GM18519 (cell line): ENCODE data around the gene AHI1.
"Not testable (repeated sequence)": the region's sequence is repeated elsewhere in the genome, so short reads cannot be mapped to it uniquely, and the experiment has no call there.

Experiments
- ATAC-seq: cut with Tn5 transposase; IDR thresholded peaks from one replicate; pipeline ENCODE4 v1.9.1; 2021; ENCODE audit warnings: mild to moderate bottlenecking, moderate library complexity; ENCODE audit not compliant: unreplicated experiment, low FRiP score

Gene AHI1

GRCh38 chr6:135270676-135271536 lies 226.6 kb downstream of the AHI1 start:
- no peak for ATAC-seq

GRCh38 chr6:135269481-135269891 lies 228.1 kb downstream of the AHI1 start:
- ATAC-seq: no peak

GRCh38 chr6:135268740-135269139 lies 228.8 kb downstream of the AHI1 start:
- no peak for ATAC-seq

GRCh38 chr6:135268263-135268662 lies 229.3 kb downstream of the AHI1 start:
- ATAC-seq: no peak

- ATAC-seq: no peak
These were observed 230.5 kb downstream of the AHI1 start for GRCh38 chr6:135267085-135267484.

DNA sequence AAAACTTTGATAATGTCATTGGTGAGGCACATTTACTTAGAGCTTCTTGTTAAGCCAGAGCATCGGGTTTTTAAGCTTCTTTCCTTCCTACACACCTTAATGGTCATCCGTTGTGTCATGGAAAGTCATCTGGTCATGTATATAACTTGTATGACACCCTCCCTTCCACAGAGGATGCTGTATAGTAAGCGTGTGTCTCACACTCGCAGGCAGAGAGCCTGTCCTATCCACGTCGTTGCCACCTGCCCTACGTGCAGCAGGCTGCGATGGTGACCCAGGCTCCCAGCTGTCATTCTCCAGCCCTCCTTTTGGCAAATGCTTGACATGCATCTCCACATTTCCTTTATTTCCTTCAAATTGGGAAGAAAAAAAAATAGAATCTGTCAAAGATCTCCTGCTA lies 230.9 kb downstream of the AHI1 start:
- ATAC-seq: no peak

- peak; percentile 44 for ATAC-seq
These were observed 232.3 kb downstream of the AHI1 start for GRCh38 chr6:135265278-135265677.

DNA sequence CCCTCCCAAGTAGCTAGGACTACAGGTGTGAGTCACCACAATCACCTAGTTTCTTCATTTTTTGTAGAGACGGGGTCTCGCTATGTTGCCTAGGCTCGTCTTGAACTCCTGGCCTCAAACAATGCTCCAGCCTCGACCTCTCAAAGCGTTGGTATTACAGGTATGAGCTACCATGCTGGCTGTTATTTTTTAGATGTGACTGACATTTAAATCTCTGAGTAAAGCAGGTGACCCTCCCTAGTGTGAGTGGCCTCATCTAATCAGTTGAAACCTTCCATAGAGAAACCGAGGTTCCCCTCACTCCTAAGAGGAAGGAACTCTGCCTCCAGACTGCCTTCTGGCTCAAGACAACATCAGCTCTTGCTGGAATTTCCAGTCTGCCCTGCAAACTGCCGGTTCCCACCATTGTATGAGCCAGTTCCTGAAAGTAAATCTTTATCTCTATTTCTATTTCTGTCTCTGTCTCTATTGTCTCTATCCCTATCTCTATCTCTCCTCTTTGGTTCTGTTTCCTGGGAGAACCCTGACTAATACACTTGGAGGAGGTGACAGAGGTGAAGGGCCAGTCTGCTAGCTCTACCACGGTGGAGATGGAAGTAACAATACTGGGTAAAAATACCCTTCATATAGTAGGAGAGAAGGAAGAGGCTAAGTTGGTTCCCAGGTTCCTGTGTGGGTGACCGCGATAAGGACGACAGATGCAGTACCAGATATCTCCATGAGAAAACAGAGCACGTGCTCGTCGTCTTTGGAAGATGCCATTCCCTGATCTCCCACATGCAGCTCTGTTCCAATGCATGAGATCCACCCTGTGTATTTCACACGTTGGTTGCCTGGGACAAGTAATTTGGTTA lies 235.4 kb downstream of the AHI1 start:
- ATAC-seq: no peak

DNA sequence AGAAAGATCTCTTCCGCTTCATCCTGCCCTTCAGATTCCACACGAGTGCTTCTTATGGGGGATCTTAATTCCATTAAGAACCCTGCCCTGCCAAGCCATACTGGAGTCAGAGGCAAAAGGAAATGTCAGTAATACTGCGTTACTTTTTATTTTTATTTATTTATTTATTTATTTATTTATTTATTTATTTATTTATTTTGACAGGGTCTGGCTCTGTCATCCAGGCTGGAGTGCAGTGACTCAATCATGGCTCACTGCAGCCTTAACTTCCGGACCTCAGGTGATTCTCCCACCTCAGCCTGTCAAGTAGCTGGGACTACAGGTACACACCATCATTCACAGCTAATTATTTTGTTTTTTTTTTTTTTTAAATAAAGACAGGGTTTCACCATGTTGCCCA lies 236.9 kb downstream of the AHI1 start:
- no peak for ATAC-seq

- ATAC-seq: no peak
These were observed 238.6 kb downstream of the AHI1 start for GRCh38 chr6:135258970-135259369.

GRCh38 chr6:135257631-135258405 lies 239.7 kb downstream of the AHI1 start:
- no peak for ATAC-seq

DNA sequence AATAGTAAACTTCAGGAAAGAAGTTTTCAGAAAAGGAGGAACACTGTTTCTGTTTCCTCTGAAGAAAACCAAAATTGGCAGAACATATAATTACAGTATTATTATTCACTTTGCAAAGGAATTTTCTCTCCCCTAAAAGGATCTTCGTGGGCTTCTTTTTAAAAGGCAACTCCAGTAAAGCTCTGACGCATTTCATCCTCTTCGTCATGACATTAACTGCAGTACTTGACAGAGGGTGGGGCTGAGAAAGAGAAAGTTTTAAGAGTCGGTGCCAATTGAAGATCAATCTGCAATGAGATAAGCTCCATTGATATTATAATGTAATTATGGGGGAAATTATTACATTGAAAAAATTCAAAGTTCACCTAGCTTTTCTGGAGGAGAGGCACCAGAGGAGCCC lies 240.7 kb downstream of the AHI1 start:
- ATAC-seq: no peak

DNA sequence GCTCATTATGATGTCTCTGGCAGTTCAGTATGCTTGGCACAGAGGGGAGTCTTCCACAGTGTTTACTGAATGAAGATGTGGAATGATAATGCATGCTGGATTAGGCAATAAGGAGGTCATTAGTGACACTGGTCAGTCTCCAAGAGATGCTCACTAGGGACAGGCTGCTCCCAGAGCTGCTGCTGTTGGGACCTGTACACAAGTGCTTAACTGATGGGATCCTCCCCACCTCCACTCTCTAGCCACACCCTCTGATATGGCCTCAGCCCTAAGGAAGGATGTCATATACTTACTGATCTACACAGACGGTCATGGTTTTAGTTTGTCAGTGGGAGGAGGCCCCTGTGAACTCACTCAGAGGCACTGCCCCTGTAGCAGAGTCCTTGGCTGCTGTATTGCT lies 243.1 kb downstream of the AHI1 start:
- no peak for ATAC-seq

DNA sequence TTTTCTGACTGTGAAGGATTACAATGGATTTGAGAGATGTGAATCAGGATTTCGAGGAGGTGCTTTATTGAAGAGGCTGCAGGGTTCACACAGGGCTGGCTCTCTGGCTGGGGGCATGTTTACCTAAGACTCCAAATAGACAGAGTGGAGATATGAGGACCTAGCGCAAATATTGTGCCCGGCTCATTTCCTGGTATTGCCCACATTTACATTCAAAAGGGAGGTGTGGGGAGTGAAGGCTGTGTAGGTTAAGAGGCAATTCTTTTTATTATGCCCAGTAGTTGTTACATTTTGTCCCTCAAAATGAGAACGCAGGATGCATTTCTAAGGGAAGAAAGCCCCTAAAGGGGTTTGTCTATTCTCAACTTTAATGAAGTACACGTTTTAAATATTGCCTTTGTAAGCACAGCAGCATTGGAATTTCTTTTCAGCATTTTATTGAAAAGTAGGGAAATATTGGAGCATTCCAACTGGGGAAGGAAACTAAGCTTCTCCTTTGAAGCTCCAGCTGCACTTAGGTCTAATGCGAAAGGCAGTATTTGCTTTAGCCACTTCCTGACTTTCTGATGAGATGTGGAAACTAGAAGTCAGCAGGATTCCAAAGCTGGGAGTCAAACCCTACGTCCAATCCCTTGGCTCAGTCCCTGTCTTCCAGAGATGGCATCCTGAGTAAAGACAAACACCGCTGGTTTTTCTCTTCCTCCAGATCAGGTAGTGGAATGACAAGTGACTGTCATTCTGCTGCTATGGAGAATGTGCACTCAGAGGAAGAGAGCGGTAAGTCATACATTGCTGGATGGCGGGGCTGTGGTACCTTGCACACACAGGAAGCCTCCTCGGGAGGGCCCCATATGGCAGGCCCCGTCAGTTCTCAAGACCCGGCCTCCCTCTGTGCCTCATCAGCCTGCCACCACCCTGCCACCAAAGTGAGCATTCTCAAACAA lies 245.8 kb downstream of the AHI1 start:
- no peak for ATAC-seq

GRCh38 chr6:135250751-135251497 lies 246.6 kb downstream of the AHI1 start:
- no peak for ATAC-seq

GRCh38 chr6:135250234-135250633 lies 247.3 kb downstream of the AHI1 start:
- no peak for ATAC-seq

DNA sequence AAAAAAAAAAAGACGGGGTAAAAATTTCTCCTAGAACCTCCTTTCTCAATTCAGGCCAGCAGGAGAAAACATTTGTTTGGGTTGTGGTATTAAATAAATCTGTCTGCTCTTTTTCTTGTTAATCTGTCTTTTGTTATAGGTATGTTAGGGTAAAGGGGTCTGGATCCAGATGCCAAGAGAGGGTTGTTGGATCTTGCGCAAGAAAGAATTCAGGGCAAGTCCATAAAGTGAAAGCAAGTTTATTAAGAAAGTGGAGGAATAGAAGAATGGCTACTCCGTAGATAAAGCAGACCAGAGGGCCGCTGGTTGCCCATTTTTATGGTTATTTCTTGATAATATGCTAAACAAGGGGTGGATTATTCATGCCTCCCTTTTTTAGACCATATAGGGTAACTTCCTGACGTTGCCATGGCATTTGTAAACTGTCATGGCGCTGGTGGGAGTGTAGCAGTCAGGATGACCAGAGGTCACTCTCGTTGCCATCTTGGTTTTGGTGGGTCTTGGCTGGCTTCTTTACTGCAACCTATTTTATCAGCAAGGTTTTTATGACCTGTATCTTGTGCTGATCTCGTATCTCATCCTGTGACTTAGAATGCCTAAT lies 251.0 kb downstream of the AHI1 start:
- ATAC-seq: not testable (repeated sequence)

DNA sequence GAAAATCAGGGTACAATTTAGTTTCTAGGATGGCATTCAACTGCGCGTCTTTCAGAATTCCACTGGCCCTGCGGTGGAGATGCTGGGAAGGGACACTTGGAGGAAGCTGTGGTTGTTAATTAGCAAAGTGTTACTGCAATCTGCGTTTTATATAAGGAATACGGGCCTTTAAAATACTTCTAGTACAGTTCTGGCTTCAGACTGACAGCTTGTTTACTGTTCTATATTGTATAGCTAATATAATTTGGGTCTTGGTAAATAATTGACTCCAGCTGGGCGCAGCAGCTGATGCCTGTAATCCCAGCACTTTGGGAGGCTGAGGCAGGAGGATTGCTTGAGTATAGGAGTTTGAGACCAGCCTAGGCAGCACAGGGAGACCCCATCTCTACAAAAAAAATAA lies 252.7 kb downstream of the AHI1 start:
- no peak for ATAC-seq
